WI38 (cell line): ENCODE data around the gene ZSCAN20.

Experiments
- H3K4me3 ChIP-seq: 2 replicates; pipeline ENCODE4 v1.5.1; 2011; ENCODE audit warnings: low read depth, mild to moderate bottlenecking, control low read depth, low read length
- CTCF ChIP-seq: IDR thresholded peaks from 2 replicates; pipeline ENCODE4 v1.5.1; 2012; ENCODE audit warnings: low read depth, mild to moderate bottlenecking, control low read depth, low read length

Gene ZSCAN20

GRCh38 chr1:33535334-33535733, 62.9 kb downstream of the ZSCAN20 start:
- H3K4me3 ChIP-seq = no peak overlapping the region
- no peak for TF ChIP-seq CTCF

- TF ChIP-seq CTCF = no peak
Measured at GRCh38 chr1:33537885-33538284, 65.4 kb downstream of the ZSCAN20 start.

GRCh38 chr1:33541966-33542365, 69.5 kb downstream of the ZSCAN20 start:
- no peak overlapping the region for H3K4me3 ChIP-seq
- no peak for TF ChIP-seq CTCF

More at GRCh38 chr1:33537885-33538284, 65.4 kb downstream of the ZSCAN20 start:
- no peak overlapping the region for H3K4me3 ChIP-seq
